Breast epithelium (tissue), 3 donors: Measurements from ENCODE around the gene GPC3.

Experiments
- CTCF ChIP-seq, 3 donors: fragments of 450-650 bp; IDR thresholded peaks; one replicate each; pipeline ENCODE4 v1.5.1; 2016 to 2017; ENCODE audit warnings: antibody characterized with exemption in 3 of 3, mild to moderate bottlenecking in 3 of 3, moderate library complexity in 3 of 3
- POLR2AphosphoS5 ChIP-seq, 3 donors: sonication (generic); formaldehyde crosslinking; IDR thresholded peaks; one replicate each; pipeline ENCODE4 v1.6.1; 2017; ENCODE audit warnings: antibody characterized with exemption in 3 of 3

GRCh38 chrX:133576876-133577275, 408.5 kb downstream of the GPC3 start:
- TF ChIP-seq CTCF (IDR thresholded peaks at IDR 0.05) (no peak), POLR2AphosphoS5 (IDR thresholded peaks at IDR 0.05) (no peak)
